Activated naive CD8-positive, alpha-beta T cell (primary cell): Measurements from ENCODE around the gene TEX29.

Source experiments
- H3K27ac Mint-ChIP-seq: one replicate; pipeline ENCODE4 v1.8.0; 2021; ENCODE audit warnings: mixed read lengths
- H3K27me3 Mint-ChIP-seq: one replicate; pipeline ENCODE4 v1.8.0; 2021; ENCODE audit warnings: mixed read lengths
- H3K36me3 Mint-ChIP-seq: one replicate; pipeline ENCODE4 v1.8.0; 2021; ENCODE audit warnings: mixed read lengths
- H3K4me1 Mint-ChIP-seq: one replicate; pipeline ENCODE4 v1.8.0; 2021; ENCODE audit warnings: low read depth, mixed read lengths
- H3K4me3 Mint-ChIP-seq: one replicate; pipeline ENCODE4 v1.8.0; 2021; ENCODE audit warnings: mild to moderate bottlenecking, mixed read lengths
- H3K9me3 Mint-ChIP-seq: one replicate; pipeline ENCODE4 v1.8.0; 2021; ENCODE audit warnings: low read depth, mixed read lengths

Gene TEX29

GRCh38 chr13:111360452-111360851 lies 40.0 kb downstream of the TEX29 start:
- Mint-ChIP-seq H3K27me3 (peaks cover 1% of the 10 kb centered on the region), H3K4me1 (no peaks in the 10 kb centered on the region), H3K36me3 (no peaks in the 10 kb centered on the region), H3K9me3 (no peaks in the 10 kb centered on the region), H3K27ac (no peak overlapping the region), H3K4me3 (no peak overlapping the region)

- no peak overlapping the region for H3K27ac Mint-ChIP-seq
- H3K27me3 Mint-ChIP-seq, result peaks cover 1% of the 10 kb centered on the region
- no peaks in the 10 kb centered on the region for H3K36me3 Mint-ChIP-seq
- no peaks in the 10 kb centered on the region for H3K4me1 Mint-ChIP-seq
- H3K9me3 Mint-ChIP-seq, result no peaks in the 10 kb centered on the region
- no peak overlapping the region for H3K4me3 Mint-ChIP-seq
These were observed 40.8 kb downstream of the TEX29 start for GRCh38 chr13:111361046-111361872.

- Mint-ChIP-seq H3K27ac (no peak overlapping the region), H3K4me1 (no peaks in the 10 kb centered on the region), H3K9me3 (no peaks in the 10 kb centered on the region), H3K36me3 (no peaks in the 10 kb centered on the region), H3K4me3 (no peak overlapping the region), H3K27me3 (peaks cover 1% of the 10 kb centered on the region)
These were observed 41.6 kb downstream of the TEX29 start for GRCh38 chr13:111361873-111362648.

- H3K4me1 Mint-ChIP-seq, result no peaks in the 10 kb centered on the region
- H3K27ac Mint-ChIP-seq, result no peak overlapping the region
- no peaks in the 10 kb centered on the region for H3K9me3 Mint-ChIP-seq
- H3K27me3 Mint-ChIP-seq, result peaks cover 1% of the 10 kb centered on the region
- no peaks in the 10 kb centered on the region for H3K36me3 Mint-ChIP-seq
- no peak overlapping the region for H3K4me3 Mint-ChIP-seq
These were observed 42.7 kb downstream of the TEX29 start for GRCh38 chr13:111363121-111363520.

GRCh38 chr13:111363591-111363990 lies 43.1 kb downstream of the TEX29 start:
- no peak overlapping the region for H3K27ac Mint-ChIP-seq
- peaks cover 1% of the 10 kb centered on the region for H3K27me3 Mint-ChIP-seq
- no peaks in the 10 kb centered on the region for H3K9me3 Mint-ChIP-seq
- no peaks in the 10 kb centered on the region for H3K4me1 Mint-ChIP-seq
- no peaks in the 10 kb centered on the region for H3K36me3 Mint-ChIP-seq
- no peak overlapping the region for H3K4me3 Mint-ChIP-seq

- H3K27ac Mint-ChIP-seq, result no peak overlapping the region
- H3K36me3 Mint-ChIP-seq, result no peaks in the 10 kb centered on the region
- no peaks in the 10 kb centered on the region for H3K9me3 Mint-ChIP-seq
- peaks cover 1% of the 10 kb centered on the region for H3K27me3 Mint-ChIP-seq
- no peak overlapping the region for H3K4me3 Mint-ChIP-seq
- H3K4me1 Mint-ChIP-seq, result no peaks in the 10 kb centered on the region
These were observed 44.9 kb downstream of the TEX29 start for GRCh38 chr13:111365149-111366005.

- Mint-ChIP-seq H3K4me3 (no peak overlapping the region), H3K36me3 (no peaks in the 10 kb centered on the region), H3K27ac (no peak overlapping the region), H3K9me3 (no peaks in the 10 kb centered on the region), H3K27me3 (peaks cover 1% of the 10 kb centered on the region), H3K4me1 (no peaks in the 10 kb centered on the region)
These were observed 46.9 kb downstream of the TEX29 start for GRCh38 chr13:111367340-111367739.

GRCh38 chr13:111368091-111368490 lies 47.6 kb downstream of the TEX29 start:
- H3K9me3 Mint-ChIP-seq, result no peaks in the 10 kb centered on the region
- no peak overlapping the region for H3K4me3 Mint-ChIP-seq

GRCh38 chr13:111370147-111370546 lies 49.7 kb downstream of the TEX29 start:
- Mint-ChIP-seq H3K27me3 (no peaks in the 10 kb centered on the region), H3K4me3 (no peak overlapping the region), H3K27ac (no peak overlapping the region), H3K4me1 (peaks cover 14% of the 10 kb centered on the region), H3K36me3 (no peaks in the 10 kb centered on the region), H3K9me3 (no peaks in the 10 kb centered on the region)

More at GRCh38 chr13:111368091-111368490, 47.6 kb downstream of the TEX29 start:
- Mint-ChIP-seq H3K36me3 (no peaks in the 10 kb centered on the region), H3K27me3 (no peaks in the 10 kb centered on the region), H3K4me1 (peaks cover 6% of the 10 kb centered on the region), H3K27ac (no peak overlapping the region)

- no peak overlapping the region for H3K4me3 Mint-ChIP-seq
- no peak overlapping the region for H3K27ac Mint-ChIP-seq
- H3K9me3 Mint-ChIP-seq, result no peaks in the 10 kb centered on the region
- peaks cover 14% of the 10 kb centered on the region for H3K4me1 Mint-ChIP-seq
- no peaks in the 10 kb centered on the region for H3K27me3 Mint-ChIP-seq
- H3K36me3 Mint-ChIP-seq, result no peaks in the 10 kb centered on the region
These were observed 50.4 kb downstream of the TEX29 start for GRCh38 chr13:111370570-111371535.

GRCh38 chr13:111371720-111372119 lies 51.3 kb downstream of the TEX29 start:
- Mint-ChIP-seq H3K4me1 (peaks cover 14% of the 10 kb centered on the region), H3K9me3 (no peaks in the 10 kb centered on the region), H3K36me3 (no peaks in the 10 kb centered on the region), H3K27me3 (no peaks in the 10 kb centered on the region), H3K27ac (peak overlapping the region; percentile 8), H3K4me3 (no peak overlapping the region)

GRCh38 chr13:111372651-111373425 lies 52.4 kb downstream of the TEX29 start:
- H3K4me3 Mint-ChIP-seq, result peak overlapping the region; percentile 71
- no peaks in the 10 kb centered on the region for H3K27me3 Mint-ChIP-seq
- peaks cover 14% of the 10 kb centered on the region for H3K4me1 Mint-ChIP-seq
- no peaks in the 10 kb centered on the region for H3K9me3 Mint-ChIP-seq
- no peaks in the 10 kb centered on the region for H3K36me3 Mint-ChIP-seq
- peak overlapping the region; percentile 69 for H3K27ac Mint-ChIP-seq

GRCh38 chr13:111373486-111373885 lies 53.0 kb downstream of the TEX29 start:
- H3K27ac Mint-ChIP-seq, result peak overlapping the region; percentile 69
- H3K36me3 Mint-ChIP-seq, result no peaks in the 10 kb centered on the region
- H3K4me3 Mint-ChIP-seq, result peak overlapping the region; percentile 71
- no peaks in the 10 kb centered on the region for H3K27me3 Mint-ChIP-seq
- peaks cover 14% of the 10 kb centered on the region for H3K4me1 Mint-ChIP-seq
- no peaks in the 10 kb centered on the region for H3K9me3 Mint-ChIP-seq
